ENCODE measurements around the gene SMYD5.

SMYD5 gene

GRCh38 chr2:73239776-73240175 lies 25.7 kb downstream of the SMYD5 start:
- no peak for DNase-seq (ENCODE audit: low read depth)

GRCh38 chr2:73243884-73244570 lies 30.0 kb downstream of the SMYD5 start:
- no peak for DNase-seq (ENCODE audit: low read depth)

- no peak for DNase-seq (ENCODE audit: low read depth)
Observed at GRCh38 chr2:73244580-73244979, 30.5 kb downstream of the SMYD5 start.

- DNase-seq (ENCODE audit: low read depth), result no peak
Observed at GRCh38 chr2:73246850-73247249, 32.8 kb downstream of the SMYD5 start.

- no peak for DNase-seq (ENCODE audit: low read depth)
Observed at GRCh38 chr2:73249636-73250035, 35.6 kb downstream of the SMYD5 start.

GRCh38 chr2:73250872-73251846 lies 37.1 kb downstream of the SMYD5 start:
- DNase-seq (ENCODE audit: low read depth), result no peak

- no peak for DNase-seq (ENCODE audit: low read depth)
Observed at GRCh38 chr2:73252238-73253027, 38.4 kb downstream of the SMYD5 start.

- no peak for DNase-seq (ENCODE audit: low read depth)
Observed at GRCh38 chr2:73253400-73253799, 39.4 kb downstream of the SMYD5 start.

- no peak for DNase-seq (ENCODE audit: low read depth)
Observed at GRCh38 chr2:73253901-73254300, 39.9 kb downstream of the SMYD5 start.

GRCh38 chr2:73254343-73255006 lies 40.4 kb downstream of the SMYD5 start:
- no peak for DNase-seq (ENCODE audit: low read depth)

GRCh38 chr2:73255007-73255644 lies 41.1 kb downstream of the SMYD5 start:
- no peak for DNase-seq (ENCODE audit: low read depth)

- DNase-seq (ENCODE audit: low read depth), result no peak
Observed at GRCh38 chr2:73255907-73256617, 42.0 kb downstream of the SMYD5 start.

- no peak for DNase-seq (ENCODE audit: low read depth)
Observed at GRCh38 chr2:73256618-73256922, 42.5 kb downstream of the SMYD5 start.

- DNase-seq (ENCODE audit: low read depth), result no peak
Observed at GRCh38 chr2:73257021-73257420, 43.0 kb downstream of the SMYD5 start.

- DNase-seq (ENCODE audit: low read depth), result no peak
Observed at GRCh38 chr2:73257425-73258125, 43.5 kb downstream of the SMYD5 start.

GRCh38 chr2:73258186-73258912 lies 44.3 kb downstream of the SMYD5 start:
- no peak for DNase-seq (ENCODE audit: low read depth)

GRCh38 chr2:73258913-73259215 lies 44.8 kb downstream of the SMYD5 start:
- DNase-seq (ENCODE audit: low read depth), result no peak

GRCh38 chr2:73259276-73259675 lies 45.2 kb downstream of the SMYD5 start:
- DNase-seq (ENCODE audit: low read depth), result no peak

- DNase-seq (ENCODE audit: low read depth), result no peak
Observed at GRCh38 chr2:73259704-73260337, 45.8 kb downstream of the SMYD5 start.
